Uterus (tissue), 2 donors: ENCODE data around the gene SHISAL2A.

ENCODE experiments used
- POLR2A ChIP-seq, 2 donors: fragments of 450-650 bp; IDR thresholded peaks; one replicate each; pipeline ENCODE4 v1.6.1; 2016; ENCODE audit warnings: antibody characterized with exemption in 2 of 2, mild to moderate bottlenecking in 1 of 2, moderate library complexity in 1 of 2
- TF ChIP-seq, protein P1 (sequence below), 4 experiments: fragments of 200-600 bp in 2 of 4; fragments of 450-650 bp in 2 of 4; sonication (generic) in 2 of 4; IDR thresholded peaks; one replicate each; pipeline ENCODE4 v1.5.1; 2016 to 2019; ENCODE audit warnings: antibody characterized with exemption in 4 of 4, mild to moderate bottlenecking in 2 of 4, moderate library complexity in 1 of 4

DNA sequence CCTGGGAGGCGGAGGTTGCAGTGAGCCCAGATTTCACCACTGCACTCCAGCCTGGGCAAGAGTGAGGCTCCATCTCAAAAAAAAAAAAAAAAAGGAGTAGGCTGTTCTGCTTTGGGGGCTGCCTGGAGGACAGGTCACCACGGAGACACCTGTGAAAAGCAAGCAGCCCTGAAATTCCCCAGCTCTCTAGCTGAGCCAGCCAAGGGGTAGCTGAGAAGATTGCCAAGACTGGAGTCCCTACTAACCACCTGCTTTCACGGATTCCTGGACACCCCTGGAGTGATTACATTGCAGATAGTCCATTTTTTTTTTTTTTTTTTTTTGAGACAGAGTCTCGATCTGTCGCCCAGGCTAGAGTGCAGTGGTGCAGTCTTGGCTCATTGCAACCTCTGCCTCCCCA, 18.3 kb upstream of the SHISAL2A start:
- TF ChIP-seq, protein P1, sequence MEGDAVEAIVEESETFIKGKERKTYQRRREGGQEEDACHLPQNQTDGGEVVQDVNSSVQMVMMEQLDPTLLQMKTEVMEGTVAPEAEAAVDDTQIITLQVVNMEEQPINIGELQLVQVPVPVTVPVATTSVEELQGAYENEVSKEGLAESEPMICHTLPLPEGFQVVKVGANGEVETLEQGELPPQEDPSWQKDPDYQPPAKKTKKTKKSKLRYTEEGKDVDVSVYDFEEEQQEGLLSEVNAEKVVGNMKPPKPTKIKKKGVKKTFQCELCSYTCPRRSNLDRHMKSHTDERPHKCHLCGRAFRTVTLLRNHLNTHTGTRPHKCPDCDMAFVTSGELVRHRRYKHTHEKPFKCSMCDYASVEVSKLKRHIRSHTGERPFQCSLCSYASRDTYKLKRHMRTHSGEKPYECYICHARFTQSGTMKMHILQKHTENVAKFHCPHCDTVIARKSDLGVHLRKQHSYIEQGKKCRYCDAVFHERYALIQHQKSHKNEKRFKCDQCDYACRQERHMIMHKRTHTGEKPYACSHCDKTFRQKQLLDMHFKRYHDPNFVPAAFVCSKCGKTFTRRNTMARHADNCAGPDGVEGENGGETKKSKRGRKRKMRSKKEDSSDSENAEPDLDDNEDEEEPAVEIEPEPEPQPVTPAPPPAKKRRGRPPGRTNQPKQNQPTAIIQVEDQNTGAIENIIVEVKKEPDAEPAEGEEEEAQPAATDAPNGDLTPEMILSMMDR (IDR thresholded peaks at IDR 0.05): no peak
- no peak for TF ChIP-seq POLR2A (IDR thresholded peaks at IDR 0.05)
